Smooth muscle cell (in vitro differentiated cells): ENCODE measurements around the gene C17orf107. TPM values are rescaled to one million over a fixed set of nuclear protein-coding genes. Genes with fewer than 3 reads are reported as not detected.
A peak's percentile ranks its signal among the peaks of the same experiment; 100 is the strongest.

Source experiments
- DNase-seq: peaks from one replicate; lab custom pipeline; 2025; ENCODE audit not compliant: unreplicated experiment; lab: John Stamatoyannopoulos, UW
- H2AFZ ChIP-seq: fragments of 200-600 bp; sonication (generic); 2 replicates; pipeline ENCODE4 v1.6.0; 2016; ENCODE audit warnings: antibody characterized with exemption, low read depth, mild to moderate bottlenecking
- H3F3A ChIP-seq: fragments of 200-600 bp; sonication (generic); 2 replicates; pipeline ENCODE4 v1.6.0; 2017; ENCODE audit warnings: antibody characterized with exemption, low read depth
- H3K27ac ChIP-seq: fragments of 200-600 bp; sonication (generic); 2 replicates; pipeline ENCODE4 v1.5.1; 2016; ENCODE audit warnings: low read depth, mild to moderate bottlenecking
- H3K27me3 ChIP-seq: fragments of 200-600 bp; sonication (generic); 2 replicates; pipeline ENCODE4 v1.6.1; 2016; ENCODE audit warnings: low read depth, mild to moderate bottlenecking
- H3K36me3 ChIP-seq: fragments of 200-600 bp; sonication (generic); 2 replicates; pipeline ENCODE4 v1.5.1; 2016; ENCODE audit warnings: low read depth
- H3K4me1 ChIP-seq: fragments of 200-600 bp; sonication (generic); 2 replicates; pipeline ENCODE4 v1.5.1; 2016; ENCODE audit warnings: low read depth
- H3K4me2 ChIP-seq: fragments of 200-600 bp; sonication (generic); 2 replicates; pipeline ENCODE4 v1.6.0; 2016; ENCODE audit warnings: mild to moderate bottlenecking
- H3K4me3 ChIP-seq: fragments of 200-600 bp; sonication (generic); 2 replicates; pipeline ENCODE4 v1.5.1; 2016; ENCODE audit warnings: mild to moderate bottlenecking
- H3K79me2 ChIP-seq: fragments of 200-600 bp; sonication (generic); 2 replicates; pipeline ENCODE4 v1.6.0; 2016; ENCODE audit warnings: low read depth, mild to moderate bottlenecking
- H3K9ac ChIP-seq: fragments of 200-600 bp; sonication (generic); 2 replicates; pipeline ENCODE4 v1.6.0; 2016; ENCODE audit warnings: low read depth
- H3K9me3 ChIP-seq: fragments of 200-600 bp; sonication (generic); replicated peaks from 2 replicates; pipeline ENCODE4 v1.5.1; 2016; ENCODE audit warnings: low read depth
- H4K20me1 ChIP-seq: fragments of 200-600 bp; sonication (generic); 2 replicates; pipeline ENCODE4 v1.6.0; 2016; ENCODE audit warnings: low read depth
- CTCF ChIP-seq: fragments of 200-600 bp; sonication (generic); IDR thresholded peaks from 2 replicates; pipeline ENCODE4 v1.5.1; 2017; ENCODE audit warnings: borderline replicate concordance, mild to moderate bottlenecking, antibody characterized with exemption; ENCODE audit not compliant: insufficient read depth, poor library complexity, severe bottlenecking
- WGBS: methylation state at CpG from one replicate; pipeline ENCODE4 v1.1.7; 2016; ENCODE audit warnings: low lambda C conversion rate; 5-methylcytosine and 5-hydroxymethylcytosine counted together
- polyA plus RNA-seq: library from polyadenylated mRNA; unstranded; fragments of >200 nt; fragmentation: Nextera tagmentation; extraction: Ambion mirVana; gene quantifications from 2 replicates; pipeline ENCODE4 v1.2.1, GENCODE V29; 2016
- total RNA-seq: library from RNA; depleted of rRNA; stranded (reverse); fragments of >200 nt; gene quantifications from 2 replicates; pipeline ENCODE4 v1.2.3, GENCODE V29; 2014

Gene C17orf107
- total and polyA plus RNA-seq, 2 experiments from 2014 or later, result 5.0 to 10.7 TPM

GRCh38 chr17:4942760-4943508 lies 43.6 kb downstream of the C17orf107 start:
- H4K20me1 ChIP-seq, result peaks cover 40% of the 10 kb centered on the region
- TF ChIP-seq CTCF, result no peak
- H3K36me3 ChIP-seq, result no peaks in the 10 kb centered on the region
- H3K9ac ChIP-seq, result no peak overlapping the region
- H3F3A ChIP-seq, result peaks cover 40% of the 10 kb centered on the region
- peaks cover 75% of the 10 kb centered on the region for H3K79me2 ChIP-seq
- DNase-seq, result no peak
- peaks cover 25% of the 10 kb centered on the region for H3K4me1 ChIP-seq
- H3K4me2 ChIP-seq, result no peak overlapping the region
- peak overlapping the region; percentile 96 for H3K27ac ChIP-seq
- H3K27me3 ChIP-seq, result no peaks in the 10 kb centered on the region
- WGBS, result 83% methylated on average over 13 of the region's 13 CpGs
- H2AFZ ChIP-seq, result no peak overlapping the region
- no peak overlapping the region for H3K4me3 ChIP-seq
- no peaks in the 10 kb centered on the region for H3K9me3 ChIP-seq

GRCh38 chr17:4944163-4944553 lies 44.8 kb downstream of the C17orf107 start:
- H3K27ac ChIP-seq, result peak overlapping the region; percentile 96
- no peak for DNase-seq
- peaks cover 67% of the 10 kb centered on the region for H3K79me2 ChIP-seq
- no peaks in the 10 kb centered on the region for H3K9me3 ChIP-seq
- H3K36me3 ChIP-seq, result no peaks in the 10 kb centered on the region
- no peak overlapping the region for H3K4me3 ChIP-seq
- peaks cover 40% of the 10 kb centered on the region for H4K20me1 ChIP-seq
- H3K9ac ChIP-seq, result peak overlapping the region; percentile 79
- H3K27me3 ChIP-seq, result no peaks in the 10 kb centered on the region
- H3K4me2 ChIP-seq, result no peak overlapping the region
- peaks cover 20% of the 10 kb centered on the region for H3K4me1 ChIP-seq
- TF ChIP-seq CTCF, result no peak
- WGBS, result 71% methylated on average over 3 of the region's 3 CpGs
- no peak overlapping the region for H2AFZ ChIP-seq
- H3F3A ChIP-seq, result peaks cover 42% of the 10 kb centered on the region

GRCh38 chr17:4944554-4945175 lies 45.3 kb downstream of the C17orf107 start:
- peaks cover 20% of the 10 kb centered on the region for H3K4me1 ChIP-seq

More at GRCh38 chr17:4944554-4945175, 45.3 kb downstream of the C17orf107 start:
- DNase-seq, result no peak
- peaks cover 42% of the 10 kb centered on the region for H3F3A ChIP-seq
- H3K9ac ChIP-seq, result peak overlapping the region; percentile 79
- no peak overlapping the region for H3K4me3 ChIP-seq
- H4K20me1 ChIP-seq, result peaks cover 40% of the 10 kb centered on the region
- 81% methylated on average over 8 of the region's 8 CpGs for WGBS
- no peak overlapping the region for H2AFZ ChIP-seq
- no peak for TF ChIP-seq CTCF
- H3K4me2 ChIP-seq, result peak overlapping the region; percentile 45
- no peaks in the 10 kb centered on the region for H3K36me3 ChIP-seq
- peaks cover 67% of the 10 kb centered on the region for H3K79me2 ChIP-seq
- no peaks in the 10 kb centered on the region for H3K9me3 ChIP-seq
- no peaks in the 10 kb centered on the region for H3K27me3 ChIP-seq
- H3K27ac ChIP-seq, result peak overlapping the region; percentile 96
